ENCODE results near the gene AIFM2. TPM values are rescaled to one million over a fixed set of nuclear protein-coding genes. Genes with fewer than 3 reads are reported as not detected.
"Not testable (repeated sequence)": the region's sequence is repeated elsewhere in the genome, so short reads cannot be mapped to it uniquely, and the experiment has no call there.

Gene AIFM2
- total and polyA plus RNA-seq, 7 donors: 8.7 to 40.5 (median 10.6) TPM

- WGBS, 3 donors: 65 to 79% (median 78%) methylated on average over 3 of the region's 3 CpGs
- Histone ChIP-seq H3K4me3 (no peak overlapping the region), H3K4me1 (no peaks in the 10 kb centered on the region), H3K36me3 (ENCODE audit: insufficient read depth in 1 of 2, low read depth in 1 of 2) (peaks cover 8 to 55% of the 10 kb centered on the region in 2 donors), H3K9me3 (no peaks in the 10 kb centered on the region), H3K27me3 (ENCODE audit: insufficient read depth in 3 of 3, low read length in 2 of 3) (no peaks in the 10 kb centered on the region), H3K27ac (no peak overlapping the region)
- no peak for DNase-seq
- ATAC-seq: no peak
- intact Hi-C loops (cut with DNase I): no loop called here
- TF ChIP-seq CTCF (IDR thresholded peaks at IDR 0.05): no peak
These were observed 31.0 kb downstream of the AIFM2 start for GRCh38 chr10:70101668-70102067.

- H3K4me3 ChIP-seq; ATAC-seq; H3K27me3 ChIP-seq (ENCODE audit: insufficient read depth in 3 of 3, low read length in 2 of 3); H3K9me3 ChIP-seq; DNase-seq; H3K27ac ChIP-seq; H3K4me1 ChIP-seq; intact Hi-C loops (cut with DNase I): not testable (repeated sequence)
- H3K36me3 ChIP-seq (ENCODE audit: insufficient read depth in 1 of 2, low read depth in 1 of 2): peaks cover 8 to 58% of the 10 kb centered on the region in 2 donors
- 75 to 79% (median 77%) methylated on average over 11 of the region's 11 CpGs for WGBS, 3 donors
These were observed 31.5 kb downstream of the AIFM2 start for GRCh38 chr10:70101068-70101562.

GRCh38 chr10:70098271-70098670 is 34.4 kb downstream of the AIFM2 start:
- Histone ChIP-seq H3K27ac (no peak overlapping the region), H3K4me1 (no peaks in the 10 kb centered on the region), H3K36me3 (ENCODE audit: insufficient read depth in 1 of 2, low read depth in 1 of 2) (peaks cover 8 to 53% of the 10 kb centered on the region in 2 donors), H3K27me3 (ENCODE audit: insufficient read depth in 3 of 3, low read length in 2 of 3) (no peaks in the 10 kb centered on the region), H3K9me3 (no peaks in the 10 kb centered on the region), H3K4me3 (no peak overlapping the region)
- 96 to 98% (median 97%) methylated on average over 3 of the region's 3 CpGs for WGBS, 3 donors
- TF ChIP-seq CTCF (IDR thresholded peaks at IDR 0.05): no peak
- intact Hi-C loops (cut with DNase I): no loop called here
- ATAC-seq (no peak), DNase-seq (no peak)

- intact Hi-C loops (cut with DNase I): no loop called here
- no peaks in the 10 kb centered on the region for H3K4me1 ChIP-seq
- peaks cover 8 to 61% of the 10 kb centered on the region in 2 donors for H3K36me3 ChIP-seq (ENCODE audit: insufficient read depth in 1 of 2, low read depth in 1 of 2)
- ATAC-seq: no peak
- H3K4me3 ChIP-seq: no peak overlapping the region
- no peak overlapping the region for H3K27ac ChIP-seq
- H3K9me3 ChIP-seq: no peaks in the 10 kb centered on the region
- no peak for DNase-seq
- no peak for TF ChIP-seq CTCF (IDR thresholded peaks at IDR 0.05)
- no peaks in the 10 kb centered on the region for H3K27me3 ChIP-seq (ENCODE audit: insufficient read depth in 3 of 3, low read length in 2 of 3)
These were observed 35.2 kb downstream of the AIFM2 start for GRCh38 chr10:70097459-70097858.

- H3K4me3 ChIP-seq: no peak overlapping the region
- H3K27ac ChIP-seq: no peak overlapping the region
- WGBS, 3 donors: 94 to 96% (median 95%) methylated on average over 5 of the region's 5 CpGs
- no peak for DNase-seq
- H3K27me3 ChIP-seq (ENCODE audit: insufficient read depth in 3 of 3, low read length in 2 of 3): no peaks in the 10 kb centered on the region
- TF ChIP-seq CTCF (IDR thresholded peaks at IDR 0.05): no peak
- H3K9me3 ChIP-seq: no peaks in the 10 kb centered on the region
- H3K36me3 ChIP-seq (ENCODE audit: insufficient read depth in 1 of 2, low read depth in 1 of 2): peaks cover 8 to 63% of the 10 kb centered on the region in 2 donors
- peak in 1 of 4 donors; percentile 20 for ATAC-seq
- no peaks in the 10 kb centered on the region for H3K4me1 ChIP-seq
- intact Hi-C loops (cut with DNase I): no loop called here
These were observed 35.8 kb downstream of the AIFM2 start for GRCh38 chr10:70096705-70097420.

Data from psoas muscle (tissue), 8 donors.